Measurements from ENCODE around the gene APOBEC3A. TPM values are rescaled to one million over a fixed set of nuclear protein-coding genes. Genes with fewer than 3 reads are reported as not detected.

Gene APOBEC3A
- total and polyA plus RNA-seq, 4 donors: 1.4 to 7.3 (median 4.4) TPM; not detected in 1

DNA sequence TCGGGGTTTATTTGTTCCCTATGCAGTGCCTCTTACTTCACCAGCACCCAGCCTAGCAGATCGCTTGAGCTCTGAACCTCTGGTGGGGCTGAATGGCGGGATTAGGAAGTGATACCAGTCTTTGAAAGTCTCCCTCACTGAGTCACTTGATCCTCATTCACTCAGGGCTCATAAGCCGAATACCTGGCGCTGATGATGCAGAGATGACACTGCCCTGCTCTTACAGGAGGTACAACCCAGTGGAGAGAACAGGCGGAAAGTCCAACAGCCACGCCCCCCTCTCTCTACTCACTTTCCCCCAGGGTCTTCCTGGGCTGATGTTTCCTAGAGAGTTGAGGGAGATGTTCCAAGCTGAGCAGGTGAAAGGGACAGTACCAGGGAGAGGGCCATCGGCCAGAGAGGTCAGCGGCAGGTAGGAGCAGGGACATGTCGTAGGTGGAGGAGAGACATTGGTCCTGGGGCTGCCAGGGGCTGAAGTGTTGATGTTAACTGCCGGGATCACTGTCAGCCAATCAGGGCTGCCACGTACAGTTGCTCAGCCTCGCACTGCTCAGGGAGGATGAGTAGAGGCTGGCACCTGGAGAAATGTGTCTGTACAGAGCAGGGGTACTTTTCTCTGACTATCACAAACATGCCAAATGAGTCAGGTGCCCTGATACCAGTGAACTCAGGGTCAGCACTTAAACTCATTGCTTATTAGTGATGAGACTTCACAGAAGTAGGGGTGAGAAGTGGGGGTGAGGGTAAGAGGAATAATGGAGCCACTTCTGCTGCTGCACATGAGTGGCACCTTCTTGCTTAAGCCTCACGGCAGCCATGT lies 9.9 kb upstream of the APOBEC3A start:
- H3K4me1 ChIP-seq (ENCODE audit: control insufficient read depth in 1 of 2, insufficient read depth in 2 of 2, low read length in 2 of 2): no peaks in the 10 kb centered on the region
- ATAC-seq (ENCODE audit: low FRiP score) (no peak), DNase-seq (peak in 1 of 2 donors; percentile 56)
- H3K4me3 ChIP-seq (ENCODE audit: low read length in 2 of 2): no peak overlapping the region
- no peaks in the 10 kb centered on the region for H3K27me3 ChIP-seq (ENCODE audit: control insufficient read depth in 1 of 2, insufficient read depth in 2 of 2, low read length in 1 of 2)
- no peak overlapping the region for H3K27ac ChIP-seq (ENCODE audit: low read depth in 1 of 2, low read length in 2 of 2)
- no peaks in the 10 kb centered on the region for H3K36me3 ChIP-seq (ENCODE audit: control insufficient read depth in 1 of 2, insufficient read depth in 2 of 2, low read length in 1 of 2)
- 86 to 87% methylated on average over 14 of the region's 14 CpGs for WGBS, 2 donors
- no peaks in the 10 kb centered on the region for H3K9me3 ChIP-seq (ENCODE audit: control insufficient read depth, low read length)
- intact Hi-C loops (cut with DNase I): no loop called here

DNA sequence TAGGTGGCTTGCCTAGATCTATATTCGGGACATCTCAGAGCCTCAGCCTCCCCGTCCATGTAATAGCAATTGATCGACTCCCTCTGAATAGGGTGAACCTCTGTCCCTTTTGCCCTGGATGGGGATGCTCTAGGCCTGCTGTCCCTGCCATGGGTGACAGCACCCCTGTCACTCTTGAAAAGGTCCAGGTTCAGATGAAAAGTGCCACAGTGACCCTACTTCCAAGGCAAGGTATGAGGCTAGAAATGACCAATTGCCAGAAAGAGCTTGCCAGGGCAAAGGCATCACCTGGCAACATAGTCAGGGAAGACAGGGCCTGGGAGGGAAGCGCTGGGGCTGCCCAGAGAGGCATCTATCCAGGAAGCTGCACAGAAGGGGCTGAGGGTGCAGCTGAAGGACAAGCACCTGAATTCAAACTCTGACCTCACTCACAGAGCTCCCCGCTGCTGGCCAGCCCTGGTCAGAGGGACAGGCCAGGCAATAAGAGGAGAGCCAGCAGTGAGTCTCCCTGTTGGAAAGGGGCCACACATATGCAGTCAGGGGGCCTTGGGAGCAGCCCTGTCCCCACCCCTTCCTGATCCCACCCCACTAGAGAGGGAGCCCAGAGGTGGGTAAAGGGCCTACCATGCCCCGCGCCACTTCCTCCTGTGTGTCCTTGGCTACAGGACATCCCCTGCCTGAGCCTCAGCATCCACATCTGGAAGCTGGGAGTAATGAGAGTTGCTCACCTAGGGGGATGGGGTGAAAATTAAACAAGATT lies 9.0 kb upstream of the APOBEC3A start:
- ATAC-seq (ENCODE audit: low FRiP score): no peak
- no peaks in the 10 kb centered on the region for H3K27me3 ChIP-seq (ENCODE audit: control insufficient read depth in 1 of 2, insufficient read depth in 2 of 2, low read length in 1 of 2)
- no peaks in the 10 kb centered on the region for H3K4me1 ChIP-seq (ENCODE audit: control insufficient read depth in 1 of 2, insufficient read depth in 2 of 2, low read length in 2 of 2)
- 92% methylated on average over 7 of the region's 7 CpGs for WGBS, 2 donors
- H3K9me3 ChIP-seq (ENCODE audit: control insufficient read depth, low read length): no peaks in the 10 kb centered on the region
- no peak overlapping the region for H3K27ac ChIP-seq (ENCODE audit: low read depth in 1 of 2, low read length in 2 of 2)
- no peak overlapping the region for H3K4me3 ChIP-seq (ENCODE audit: low read length in 2 of 2)
- no peak for DNase-seq
- intact Hi-C loops (cut with DNase I): no loop called here
- no peaks in the 10 kb centered on the region for H3K36me3 ChIP-seq (ENCODE audit: control insufficient read depth in 1 of 2, insufficient read depth in 2 of 2, low read length in 1 of 2)

DNA sequence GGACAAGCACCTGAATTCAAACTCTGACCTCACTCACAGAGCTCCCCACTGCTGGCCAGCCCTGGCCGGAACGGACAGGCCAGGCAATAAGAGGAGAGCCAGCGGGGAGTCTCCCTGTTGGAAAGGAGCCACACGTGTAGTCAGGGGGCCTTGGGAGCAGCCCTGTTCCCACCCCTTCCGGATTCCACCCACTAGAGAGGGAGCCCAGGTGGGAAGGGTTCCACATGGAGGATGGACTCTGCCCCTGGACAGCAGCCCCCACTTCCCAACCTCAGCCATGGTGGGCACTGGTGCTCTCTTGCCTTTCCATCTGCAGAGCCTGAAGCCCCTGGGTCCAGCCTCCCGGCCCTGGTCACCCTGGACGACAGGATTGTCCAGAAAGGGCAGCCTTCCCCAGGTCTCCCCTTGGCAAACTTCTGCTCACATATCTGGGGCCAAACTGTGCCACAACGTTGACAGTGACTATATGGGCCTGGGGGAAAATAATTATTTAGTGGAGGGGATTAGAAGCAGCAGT lies 7.5 kb upstream of the APOBEC3A start:
- Histone ChIP-seq H3K4me1 (ENCODE audit: control insufficient read depth in 1 of 2, insufficient read depth in 2 of 2, low read length in 2 of 2) (no peaks in the 10 kb centered on the region), H3K27me3 (ENCODE audit: control insufficient read depth in 1 of 2, insufficient read depth in 2 of 2, low read length in 1 of 2) (no peaks in the 10 kb centered on the region), H3K27ac (ENCODE audit: low read depth in 1 of 2, low read length in 2 of 2) (no peak overlapping the region), H3K9me3 (ENCODE audit: control insufficient read depth, low read length) (no peaks in the 10 kb centered on the region), H3K36me3 (ENCODE audit: control insufficient read depth in 1 of 2, insufficient read depth in 2 of 2, low read length in 1 of 2) (no peaks in the 10 kb centered on the region), H3K4me3 (ENCODE audit: low read length in 2 of 2) (no peak overlapping the region)
- ATAC-seq (ENCODE audit: low FRiP score) (no peak), DNase-seq (peak; percentile 29 to 73)
- intact Hi-C loops (cut with DNase I): no loop called here
- 75 to 81% methylated on average over 8 of the region's 8 CpGs for WGBS, 2 donors

DNA sequence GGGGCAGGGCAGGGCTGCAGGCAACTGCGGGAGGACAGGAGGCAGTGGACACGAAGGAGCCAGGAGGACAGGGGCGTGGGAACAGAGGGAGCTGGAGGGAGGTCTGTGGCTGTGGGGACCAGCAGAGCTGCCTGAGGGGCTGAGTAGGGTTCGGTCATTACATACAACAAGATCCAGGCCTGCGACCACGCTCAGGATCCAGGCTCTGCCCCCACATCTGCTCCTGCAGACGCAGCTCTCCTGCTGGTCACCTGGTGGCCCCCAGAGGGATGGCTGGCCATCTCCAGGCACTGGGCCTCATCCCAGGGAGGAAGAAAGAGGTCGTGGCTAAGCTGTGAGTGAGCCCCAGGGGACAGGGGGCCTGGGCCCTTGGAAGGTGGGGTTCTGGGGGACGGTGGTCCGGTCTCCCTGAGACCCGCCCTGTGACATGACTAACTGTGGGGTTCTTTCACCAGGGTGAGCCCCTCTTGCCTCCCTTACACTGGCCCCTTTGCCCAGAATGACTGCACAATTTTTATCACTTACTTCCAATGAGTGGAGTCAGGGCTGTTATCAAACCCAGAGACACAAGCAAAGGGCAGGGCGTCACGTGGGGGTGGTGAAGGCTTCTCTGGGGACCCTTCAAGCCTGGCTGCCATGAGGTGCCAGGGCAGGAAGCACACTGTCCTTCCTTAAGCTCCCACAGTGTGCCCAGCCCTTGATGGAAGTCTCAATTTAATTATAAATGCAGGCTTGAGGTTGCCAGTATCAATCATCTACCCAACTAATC lies 6.7 kb upstream of the APOBEC3A start:
- WGBS, 2 donors: 79 to 81% methylated on average over 10 to 13 of the region's 13 CpGs

DNA sequence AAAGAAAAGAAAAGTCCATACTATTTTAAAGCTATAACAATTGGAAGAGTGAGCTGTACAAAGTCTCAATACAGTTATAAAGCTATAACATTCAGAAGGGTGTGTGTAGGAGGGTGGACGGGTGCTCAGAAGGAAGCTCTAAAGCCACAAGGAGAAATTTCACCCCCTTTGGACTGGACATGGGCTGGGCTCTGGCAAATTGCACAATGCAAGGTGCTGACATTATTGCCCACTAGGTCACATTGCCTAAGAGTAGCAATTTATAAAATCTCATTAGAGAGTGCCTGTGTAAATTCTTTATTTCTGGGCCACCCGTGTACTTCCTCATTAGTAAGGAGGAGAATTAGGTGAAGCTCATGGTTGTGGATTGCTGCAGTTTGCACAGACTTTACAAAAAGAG lies 5.7 kb upstream of the APOBEC3A start:
- Histone ChIP-seq H3K9me3 (ENCODE audit: control insufficient read depth, low read length) (no peaks in the 10 kb centered on the region), H3K4me1 (ENCODE audit: control insufficient read depth in 1 of 2, insufficient read depth in 2 of 2, low read length in 2 of 2) (no peaks in the 10 kb centered on the region), H3K4me3 (ENCODE audit: low read length in 2 of 2) (no peak overlapping the region), H3K36me3 (ENCODE audit: control insufficient read depth in 1 of 2, insufficient read depth in 2 of 2, low read length in 1 of 2) (no peaks in the 10 kb centered on the region), H3K27me3 (ENCODE audit: control insufficient read depth in 1 of 2, insufficient read depth in 2 of 2, low read length in 1 of 2) (no peaks in the 10 kb centered on the region), H3K27ac (ENCODE audit: low read depth in 1 of 2, low read length in 2 of 2) (no peak overlapping the region)
- ATAC-seq (ENCODE audit: low FRiP score) (no peak), DNase-seq (peak in 1 of 2 donors; percentile 21)
- 76 to 82% methylated on average over 2 of the region's 2 CpGs for WGBS, 2 donors
- intact Hi-C loops (cut with DNase I): no loop called here

More for the DNA sequence above, 6.7 kb upstream of the APOBEC3A start:
- H3K4me3 ChIP-seq (ENCODE audit: low read length in 2 of 2): no peak overlapping the region
- intact Hi-C loops (cut with DNase I): no loop called here
- H3K4me1 ChIP-seq (ENCODE audit: control insufficient read depth in 1 of 2, insufficient read depth in 2 of 2, low read length in 2 of 2): no peaks in the 10 kb centered on the region
- no peaks in the 10 kb centered on the region for H3K27me3 ChIP-seq (ENCODE audit: control insufficient read depth in 1 of 2, insufficient read depth in 2 of 2, low read length in 1 of 2)
- H3K9me3 ChIP-seq (ENCODE audit: control insufficient read depth, low read length): no peaks in the 10 kb centered on the region
- H3K36me3 ChIP-seq (ENCODE audit: control insufficient read depth in 1 of 2, insufficient read depth in 2 of 2, low read length in 1 of 2): no peaks in the 10 kb centered on the region
- DNase-seq (peak; percentile 28 to 70), ATAC-seq (ENCODE audit: low FRiP score) (no peak)
- no peak overlapping the region for H3K27ac ChIP-seq (ENCODE audit: low read depth in 1 of 2, low read length in 2 of 2)

DNA sequence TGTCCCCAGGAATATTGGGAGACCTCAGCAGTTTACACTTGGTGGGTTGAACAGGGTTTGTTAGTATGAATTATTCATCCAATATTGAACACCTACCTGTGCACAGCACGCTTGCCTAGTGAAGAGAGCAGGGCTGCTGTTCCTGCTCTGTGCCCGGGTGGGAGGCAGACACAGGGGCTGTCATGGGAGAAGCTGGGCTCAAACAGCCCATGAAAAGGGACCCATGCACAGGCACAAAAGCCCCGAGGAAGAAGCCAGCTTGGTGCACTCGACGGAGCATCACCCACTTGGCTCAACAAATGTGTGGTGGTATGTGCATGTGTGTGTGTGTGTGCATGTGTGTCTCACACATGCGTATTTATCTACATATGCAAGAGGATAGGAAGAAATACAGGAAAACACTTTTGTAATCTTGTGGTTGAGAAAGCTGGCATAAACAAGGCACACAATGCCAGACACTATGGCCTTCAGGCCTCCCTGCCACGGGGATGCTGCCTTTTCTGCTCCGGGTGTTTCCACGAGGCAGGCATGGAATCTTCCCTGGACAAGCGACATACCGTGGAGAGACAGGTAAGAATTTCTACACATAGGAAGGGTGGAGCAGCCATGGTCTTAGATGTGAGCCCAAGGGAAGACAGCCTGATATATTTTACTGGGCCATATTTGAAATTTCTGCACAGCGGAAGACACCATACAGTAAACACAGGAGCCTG lies 5.0 kb upstream of the APOBEC3A start:
- Histone ChIP-seq H3K4me3 (ENCODE audit: low read length in 2 of 2) (no peak overlapping the region), H3K27ac (ENCODE audit: low read depth in 1 of 2, low read length in 2 of 2) (no peak overlapping the region), H3K4me1 (ENCODE audit: control insufficient read depth in 1 of 2, insufficient read depth in 2 of 2, low read length in 2 of 2) (no peaks in the 10 kb centered on the region), H3K36me3 (ENCODE audit: control insufficient read depth in 1 of 2, insufficient read depth in 2 of 2, low read length in 1 of 2) (no peaks in the 10 kb centered on the region), H3K27me3 (ENCODE audit: control insufficient read depth in 1 of 2, insufficient read depth in 2 of 2, low read length in 1 of 2) (no peaks in the 10 kb centered on the region), H3K9me3 (ENCODE audit: control insufficient read depth, low read length) (no peaks in the 10 kb centered on the region)
- WGBS, 2 donors: 91 to 93% methylated on average over 12 of the region's 12 CpGs
- ATAC-seq (ENCODE audit: low FRiP score): no peak
- intact Hi-C loops (cut with DNase I): no loop called here
- peak in 1 of 2 donors; percentile 61 for DNase-seq

DNA sequence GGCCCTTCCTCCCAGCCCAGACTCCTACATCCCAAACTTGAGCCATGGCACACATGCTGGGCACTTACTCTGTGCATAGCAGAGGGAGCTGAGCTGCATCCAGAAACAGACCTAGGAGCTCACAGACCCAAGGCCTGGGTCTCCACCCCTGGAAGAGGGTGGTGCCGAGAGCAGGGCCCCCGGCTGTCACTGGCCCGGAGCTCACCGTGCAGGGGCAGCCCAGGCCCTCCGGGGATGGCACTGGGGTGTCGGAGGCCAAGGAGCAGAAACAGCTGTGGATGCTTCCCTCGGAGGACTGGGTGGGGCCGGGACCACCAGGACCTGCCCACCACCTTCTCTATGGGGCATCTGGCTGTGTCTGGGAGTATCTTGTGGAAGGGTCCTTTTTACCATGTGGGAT lies 4.3 kb upstream of the APOBEC3A start:
- no peaks in the 10 kb centered on the region for H3K4me1 ChIP-seq (ENCODE audit: control insufficient read depth in 1 of 2, insufficient read depth in 2 of 2, low read length in 2 of 2)
- H3K36me3 ChIP-seq (ENCODE audit: control insufficient read depth in 1 of 2, insufficient read depth in 2 of 2, low read length in 1 of 2): no peaks in the 10 kb centered on the region
- intact Hi-C loops (cut with DNase I): no loop called here
- peak in 1 of 2 donors; percentile 59 for DNase-seq
- no peaks in the 10 kb centered on the region for H3K9me3 ChIP-seq (ENCODE audit: control insufficient read depth, low read length)
- ATAC-seq (ENCODE audit: low FRiP score): no peak
- no peaks in the 10 kb centered on the region for H3K27me3 ChIP-seq (ENCODE audit: control insufficient read depth in 1 of 2, insufficient read depth in 2 of 2, low read length in 1 of 2)
- 90 to 93% methylated on average over 8 of the region's 8 CpGs for whole genome bisulfite sequencing, 2 donors
- no peak overlapping the region for H3K27ac ChIP-seq (ENCODE audit: low read depth in 1 of 2, low read length in 2 of 2)
- no peak overlapping the region for H3K4me3 ChIP-seq (ENCODE audit: low read length in 2 of 2)
